A204.1 (cell line): ENCODE measurements around the gene LIMK1.
"Not testable (repeated sequence)": the region's sequence is repeated elsewhere in the genome, so short reads cannot be mapped to it uniquely, and the experiment has no call there.

ENCODE experiments used
- FAIRE-seq: peaks from 2 replicates; lab custom pipeline; 2012; peaks lifted over from hg19 to GRCh38; lab: Jason Lieb, UNC

Gene LIMK1

GRCh38 chr7:74126220-74126880 is 42.7 kb downstream of the LIMK1 start:
- no peak for FAIRE-seq

GRCh38 chr7:74129887-74130286 is 46.3 kb downstream of the LIMK1 start:
- no peak for FAIRE-seq

GRCh38 chr7:74130518-74130917 is 46.9 kb downstream of the LIMK1 start:
- no peak for FAIRE-seq

GRCh38 chr7:74134117-74134620 is 50.6 kb downstream of the LIMK1 start:
- FAIRE-seq, result no peak

- no peak for FAIRE-seq
Measured at GRCh38 chr7:74138334-74138867, 54.8 kb downstream of the LIMK1 start.

GRCh38 chr7:74138945-74139843 is 55.6 kb downstream of the LIMK1 start:
- no peak for FAIRE-seq

- no peak for FAIRE-seq
Measured at GRCh38 chr7:74141705-74142104, 58.1 kb downstream of the LIMK1 start.

- no peak for FAIRE-seq
Measured at GRCh38 chr7:74143383-74143782, 59.8 kb downstream of the LIMK1 start.

- no peak for FAIRE-seq
Measured at GRCh38 chr7:74148491-74148890, 64.9 kb downstream of the LIMK1 start.

GRCh38 chr7:74149071-74149470 is 65.5 kb downstream of the LIMK1 start:
- no peak for FAIRE-seq

GRCh38 chr7:74149603-74150002 is 66.0 kb downstream of the LIMK1 start:
- FAIRE-seq, result no peak

- FAIRE-seq, result no peak
Measured at GRCh38 chr7:74153736-74154135, 70.1 kb downstream of the LIMK1 start.

- FAIRE-seq, result no peak
Measured at GRCh38 chr7:74155810-74156395, 72.3 kb downstream of the LIMK1 start.

- FAIRE-seq, result no peak
Measured at GRCh38 chr7:74157605-74158004, 74.0 kb downstream of the LIMK1 start.

- no peak for FAIRE-seq
Measured at GRCh38 chr7:74164985-74165456, 81.4 kb downstream of the LIMK1 start.

- FAIRE-seq, result no peak
Measured at GRCh38 chr7:74165867-74166593, 82.4 kb downstream of the LIMK1 start.

- not testable (repeated sequence) for FAIRE-seq
Measured at GRCh38 chr7:74167324-74167723, 83.7 kb downstream of the LIMK1 start.
